ENCODE measurements around the gene WDR7.

DNA sequence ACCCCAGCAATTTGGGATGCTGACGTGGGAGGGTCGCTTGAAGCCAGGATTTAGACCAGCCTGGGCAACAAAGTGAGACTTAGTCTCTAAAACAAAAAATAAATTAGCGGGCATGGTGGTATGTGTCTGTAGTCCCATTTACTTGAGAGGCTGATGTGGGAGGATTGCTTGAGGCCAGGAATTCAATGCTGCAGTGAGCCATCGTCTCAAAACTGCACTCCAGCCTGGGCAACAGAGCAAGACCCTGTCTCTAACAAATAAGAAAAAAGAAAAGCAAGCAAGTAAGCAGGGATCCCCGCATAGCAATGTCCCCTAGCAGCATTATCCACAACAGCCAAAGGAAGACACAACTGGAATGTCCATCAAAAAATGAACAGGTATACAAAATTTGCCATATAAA lies 16.2 kb upstream of the WDR7 start:
- TF ChIP-seq, protein P1, sequence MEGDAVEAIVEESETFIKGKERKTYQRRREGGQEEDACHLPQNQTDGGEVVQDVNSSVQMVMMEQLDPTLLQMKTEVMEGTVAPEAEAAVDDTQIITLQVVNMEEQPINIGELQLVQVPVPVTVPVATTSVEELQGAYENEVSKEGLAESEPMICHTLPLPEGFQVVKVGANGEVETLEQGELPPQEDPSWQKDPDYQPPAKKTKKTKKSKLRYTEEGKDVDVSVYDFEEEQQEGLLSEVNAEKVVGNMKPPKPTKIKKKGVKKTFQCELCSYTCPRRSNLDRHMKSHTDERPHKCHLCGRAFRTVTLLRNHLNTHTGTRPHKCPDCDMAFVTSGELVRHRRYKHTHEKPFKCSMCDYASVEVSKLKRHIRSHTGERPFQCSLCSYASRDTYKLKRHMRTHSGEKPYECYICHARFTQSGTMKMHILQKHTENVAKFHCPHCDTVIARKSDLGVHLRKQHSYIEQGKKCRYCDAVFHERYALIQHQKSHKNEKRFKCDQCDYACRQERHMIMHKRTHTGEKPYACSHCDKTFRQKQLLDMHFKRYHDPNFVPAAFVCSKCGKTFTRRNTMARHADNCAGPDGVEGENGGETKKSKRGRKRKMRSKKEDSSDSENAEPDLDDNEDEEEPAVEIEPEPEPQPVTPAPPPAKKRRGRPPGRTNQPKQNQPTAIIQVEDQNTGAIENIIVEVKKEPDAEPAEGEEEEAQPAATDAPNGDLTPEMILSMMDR (conservative IDR thresholded peaks at IDR 0.05; ENCODE audit: low read depth in 2 of 2), result no peak
- TF ChIP-seq EZH2 (IDR thresholded peaks at IDR 0.05; ENCODE audit: low read depth, unreplicated experiment) (no peak), POLR2AphosphoS5 (IDR thresholded peaks at IDR 0.05; ENCODE audit: low read depth) (no peak), NANOG (IDR thresholded peaks at IDR 0.05; ENCODE audit: borderline replicate concordance) (no peak), EZH2phosphoT487 (IDR thresholded peaks at IDR 0.05; ENCODE audit: unreplicated experiment) (no peak), JUNB (IDR thresholded peaks at IDR 0.05; ENCODE audit: unreplicated experiment) (no peak), CREB1 (CRISPR knock-in tag; IDR thresholded peaks at IDR 0.05; ENCODE audit: low read depth) (no peak)
- TF ChIP-seq, protein P2, sequence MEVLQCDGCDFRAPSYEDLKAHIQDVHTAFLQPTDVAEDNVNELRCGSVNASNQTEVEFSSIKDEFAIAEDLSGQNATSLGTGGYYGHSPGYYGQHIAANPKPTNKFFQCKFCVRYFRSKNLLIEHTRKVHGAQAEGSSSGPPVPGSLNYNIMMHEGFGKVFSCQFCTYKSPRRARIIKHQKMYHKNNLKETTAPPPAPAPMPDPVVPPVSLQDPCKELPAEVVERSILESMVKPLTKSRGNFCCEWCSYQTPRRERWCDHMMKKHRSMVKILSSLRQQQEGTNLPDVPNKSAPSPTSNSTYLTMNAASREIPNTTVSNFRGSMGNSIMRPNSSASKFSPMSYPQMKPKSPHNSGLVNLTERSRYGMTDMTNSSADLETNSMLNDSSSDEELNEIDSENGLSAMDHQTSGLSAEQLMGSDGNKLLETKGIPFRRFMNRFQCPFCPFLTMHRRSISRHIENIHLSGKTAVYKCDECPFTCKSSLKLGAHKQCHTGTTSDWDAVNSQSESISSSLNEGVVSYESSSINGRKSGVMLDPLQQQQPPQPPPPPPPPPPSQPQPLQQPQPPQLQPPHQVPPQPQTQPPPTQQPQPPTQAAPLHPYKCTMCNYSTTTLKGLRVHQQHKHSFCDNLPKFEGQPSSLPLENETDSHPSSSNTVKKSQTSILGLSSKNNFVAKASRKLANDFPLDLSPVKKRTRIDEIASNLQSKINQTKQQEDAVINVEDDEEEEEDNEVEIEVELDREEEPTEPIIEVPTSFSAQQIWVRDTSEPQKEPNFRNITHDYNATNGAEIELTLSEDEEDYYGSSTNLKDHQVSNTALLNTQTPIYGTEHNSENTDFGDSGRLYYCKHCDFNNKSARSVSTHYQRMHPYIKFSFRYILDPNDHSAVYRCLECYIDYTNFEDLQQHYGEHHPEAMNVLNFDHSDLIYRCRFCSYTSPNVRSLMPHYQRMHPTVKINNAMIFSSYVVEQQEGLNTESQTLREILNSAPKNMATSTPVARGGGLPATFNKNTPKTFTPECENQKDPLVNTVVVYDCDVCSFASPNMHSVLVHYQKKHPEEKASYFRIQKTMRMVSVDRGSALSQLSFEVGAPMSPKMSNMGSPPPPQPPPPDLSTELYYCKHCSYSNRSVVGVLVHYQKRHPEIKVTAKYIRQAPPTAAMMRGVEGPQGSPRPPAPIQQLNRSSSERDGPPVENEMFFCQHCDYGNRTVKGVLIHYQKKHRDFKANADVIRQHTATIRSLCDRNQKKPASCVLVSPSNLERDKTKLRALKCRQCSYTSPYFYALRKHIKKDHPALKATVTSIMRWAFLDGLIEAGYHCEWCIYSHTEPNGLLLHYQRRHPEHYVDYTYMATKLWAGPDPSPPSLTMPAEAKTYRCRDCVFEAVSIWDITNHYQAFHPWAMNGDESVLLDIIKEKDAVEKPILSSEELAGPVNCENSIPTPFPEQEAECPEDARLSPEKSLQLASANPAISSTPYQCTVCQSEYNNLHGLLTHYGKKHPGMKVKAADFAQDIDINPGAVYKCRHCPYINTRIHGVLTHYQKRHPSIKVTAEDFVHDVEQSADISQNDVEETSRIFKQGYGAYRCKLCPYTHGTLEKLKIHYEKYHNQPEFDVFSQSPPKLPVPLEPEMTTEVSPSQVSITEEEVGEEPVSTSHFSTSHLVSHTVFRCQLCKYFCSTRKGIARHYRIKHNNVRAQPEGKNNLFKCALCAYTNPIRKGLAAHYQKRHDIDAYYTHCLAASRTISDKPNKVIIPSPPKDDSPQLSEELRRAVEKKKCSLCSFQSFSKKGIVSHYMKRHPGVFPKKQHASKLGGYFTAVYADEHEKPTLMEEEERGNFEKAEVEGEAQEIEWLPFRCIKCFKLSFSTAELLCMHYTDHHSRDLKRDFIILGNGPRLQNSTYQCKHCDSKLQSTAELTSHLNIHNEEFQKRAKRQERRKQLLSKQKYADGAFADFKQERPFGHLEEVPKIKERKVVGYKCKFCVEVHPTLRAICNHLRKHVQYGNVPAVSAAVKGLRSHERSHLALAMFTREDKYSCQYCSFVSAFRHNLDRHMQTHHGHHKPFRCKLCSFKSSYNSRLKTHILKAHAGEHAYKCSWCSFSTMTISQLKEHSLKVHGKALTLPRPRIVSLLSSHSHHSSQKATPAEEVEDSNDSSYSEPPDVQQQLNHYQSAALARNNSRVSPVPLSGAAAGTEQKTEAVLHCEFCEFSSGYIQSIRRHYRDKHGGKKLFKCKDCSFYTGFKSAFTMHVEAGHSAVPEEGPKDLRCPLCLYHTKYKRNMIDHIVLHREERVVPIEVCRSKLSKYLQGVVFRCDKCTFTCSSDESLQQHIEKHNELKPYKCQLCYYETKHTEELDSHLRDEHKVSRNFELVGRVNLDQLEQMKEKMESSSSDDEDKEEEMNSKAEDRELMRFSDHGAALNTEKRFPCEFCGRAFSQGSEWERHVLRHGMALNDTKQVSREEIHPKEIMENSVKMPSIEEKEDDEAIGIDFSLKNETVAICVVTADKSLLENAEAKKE (CRISPR knock-in tag; IDR thresholded peaks at IDR 0.05), result no peak
- TF ChIP-seq, protein P3, sequence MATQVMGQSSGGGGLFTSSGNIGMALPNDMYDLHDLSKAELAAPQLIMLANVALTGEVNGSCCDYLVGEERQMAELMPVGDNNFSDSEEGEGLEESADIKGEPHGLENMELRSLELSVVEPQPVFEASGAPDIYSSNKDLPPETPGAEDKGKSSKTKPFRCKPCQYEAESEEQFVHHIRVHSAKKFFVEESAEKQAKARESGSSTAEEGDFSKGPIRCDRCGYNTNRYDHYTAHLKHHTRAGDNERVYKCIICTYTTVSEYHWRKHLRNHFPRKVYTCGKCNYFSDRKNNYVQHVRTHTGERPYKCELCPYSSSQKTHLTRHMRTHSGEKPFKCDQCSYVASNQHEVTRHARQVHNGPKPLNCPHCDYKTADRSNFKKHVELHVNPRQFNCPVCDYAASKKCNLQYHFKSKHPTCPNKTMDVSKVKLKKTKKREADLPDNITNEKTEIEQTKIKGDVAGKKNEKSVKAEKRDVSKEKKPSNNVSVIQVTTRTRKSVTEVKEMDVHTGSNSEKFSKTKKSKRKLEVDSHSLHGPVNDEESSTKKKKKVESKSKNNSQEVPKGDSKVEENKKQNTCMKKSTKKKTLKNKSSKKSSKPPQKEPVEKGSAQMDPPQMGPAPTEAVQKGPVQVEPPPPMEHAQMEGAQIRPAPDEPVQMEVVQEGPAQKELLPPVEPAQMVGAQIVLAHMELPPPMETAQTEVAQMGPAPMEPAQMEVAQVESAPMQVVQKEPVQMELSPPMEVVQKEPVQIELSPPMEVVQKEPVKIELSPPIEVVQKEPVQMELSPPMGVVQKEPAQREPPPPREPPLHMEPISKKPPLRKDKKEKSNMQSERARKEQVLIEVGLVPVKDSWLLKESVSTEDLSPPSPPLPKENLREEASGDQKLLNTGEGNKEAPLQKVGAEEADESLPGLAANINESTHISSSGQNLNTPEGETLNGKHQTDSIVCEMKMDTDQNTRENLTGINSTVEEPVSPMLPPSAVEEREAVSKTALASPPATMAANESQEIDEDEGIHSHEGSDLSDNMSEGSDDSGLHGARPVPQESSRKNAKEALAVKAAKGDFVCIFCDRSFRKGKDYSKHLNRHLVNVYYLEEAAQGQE (IDR thresholded peaks at IDR 0.05; ENCODE audit: unreplicated experiment), result no peak
- TF ChIP-seq, protein P4, sequence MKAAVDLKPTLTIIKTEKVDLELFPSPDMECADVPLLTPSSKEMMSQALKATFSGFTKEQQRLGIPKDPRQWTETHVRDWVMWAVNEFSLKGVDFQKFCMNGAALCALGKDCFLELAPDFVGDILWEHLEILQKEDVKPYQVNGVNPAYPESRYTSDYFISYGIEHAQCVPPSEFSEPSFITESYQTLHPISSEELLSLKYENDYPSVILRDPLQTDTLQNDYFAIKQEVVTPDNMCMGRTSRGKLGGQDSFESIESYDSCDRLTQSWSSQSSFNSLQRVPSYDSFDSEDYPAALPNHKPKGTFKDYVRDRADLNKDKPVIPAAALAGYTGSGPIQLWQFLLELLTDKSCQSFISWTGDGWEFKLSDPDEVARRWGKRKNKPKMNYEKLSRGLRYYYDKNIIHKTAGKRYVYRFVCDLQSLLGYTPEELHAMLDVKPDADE (IDR thresholded peaks at IDR 0.05), result no peak
